ENCODE results near the gene EEPD1.
"Not testable (repeated sequence)": the region's sequence is repeated elsewhere in the genome, so short reads cannot be mapped to it uniquely, and the experiment has no call there.

Gene EEPD1

DNA sequence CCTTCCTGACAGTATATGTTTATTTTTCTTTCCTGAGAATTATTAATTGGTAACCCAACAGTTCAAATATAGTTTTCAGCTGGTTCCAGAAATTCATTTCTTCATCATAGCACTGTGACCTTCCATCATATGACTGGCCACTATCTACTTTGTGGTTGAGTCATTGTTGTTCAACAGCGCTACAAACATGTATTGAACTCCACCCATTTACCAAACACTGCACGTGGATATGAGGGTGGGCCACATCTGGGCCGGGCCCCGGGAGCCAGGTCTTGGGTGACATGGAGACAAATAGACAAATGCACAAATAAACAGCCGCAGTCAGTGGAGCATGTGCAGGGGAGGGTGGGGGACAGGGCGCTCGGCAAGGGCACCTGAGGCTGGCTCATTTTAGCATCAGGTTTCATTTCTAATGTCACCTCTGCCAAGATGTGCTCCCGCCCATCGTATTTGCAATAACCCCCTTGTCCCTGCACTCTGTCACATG is 24.0 kb upstream of the EEPD1 start:
- peak in 1 of 2 experiments; percentile 10 for DNase-seq

DNA sequence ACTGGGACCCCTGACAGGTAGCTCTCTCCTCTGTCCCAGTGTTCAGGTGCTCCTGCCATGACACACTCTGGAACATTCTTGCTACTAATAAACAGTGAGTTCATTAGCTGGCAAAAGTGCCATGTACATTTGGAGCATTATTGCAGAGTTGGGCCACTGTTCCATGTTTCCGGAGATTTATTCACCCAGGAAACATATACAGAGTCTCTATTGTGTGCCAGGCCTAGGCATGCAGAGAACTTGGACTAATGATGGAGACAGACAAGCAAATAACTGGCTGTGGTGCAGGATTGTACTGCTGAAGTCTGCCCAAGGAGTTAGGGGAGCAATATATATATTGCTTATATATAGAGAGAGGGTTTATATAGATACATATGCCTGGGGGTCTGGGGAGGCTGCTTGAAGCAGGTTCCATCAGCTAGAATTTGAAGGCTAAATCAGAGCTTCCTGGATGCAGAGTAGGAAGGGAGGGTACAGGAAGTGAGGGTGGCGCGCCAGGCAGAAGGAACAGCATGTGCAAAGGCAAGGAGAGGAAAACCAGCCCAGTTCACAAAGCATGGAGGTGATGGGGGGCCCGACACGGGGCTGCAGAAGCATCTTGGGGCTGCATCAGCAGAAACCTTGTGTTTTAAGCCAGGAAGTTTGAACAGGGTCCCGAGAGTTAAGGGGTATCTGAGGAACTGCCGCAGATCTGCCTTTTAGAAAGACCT is 22.7 kb upstream of the EEPD1 start:
- no peak for DNase-seq

DNA sequence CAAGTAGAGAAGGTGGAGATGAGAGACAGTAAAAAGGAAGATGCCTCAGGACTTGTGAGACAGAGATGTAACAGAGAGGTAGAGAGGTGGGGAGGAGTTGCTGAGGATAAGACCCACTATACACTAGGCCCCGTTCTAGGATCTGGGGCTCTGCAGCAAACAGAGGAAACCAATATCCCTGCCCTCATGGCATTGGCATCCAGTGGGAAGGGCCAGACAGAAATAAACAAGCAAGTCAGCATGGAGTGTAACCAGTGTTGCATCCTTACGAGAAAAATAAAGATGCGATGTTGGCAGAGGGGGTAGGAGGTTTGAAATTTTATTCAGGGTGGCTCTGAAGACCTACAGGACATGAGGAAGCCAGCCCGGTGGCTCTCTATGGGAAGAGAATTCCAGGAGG is 22.0 kb upstream of the EEPD1 start:
- no peak for DNase-seq

DNA sequence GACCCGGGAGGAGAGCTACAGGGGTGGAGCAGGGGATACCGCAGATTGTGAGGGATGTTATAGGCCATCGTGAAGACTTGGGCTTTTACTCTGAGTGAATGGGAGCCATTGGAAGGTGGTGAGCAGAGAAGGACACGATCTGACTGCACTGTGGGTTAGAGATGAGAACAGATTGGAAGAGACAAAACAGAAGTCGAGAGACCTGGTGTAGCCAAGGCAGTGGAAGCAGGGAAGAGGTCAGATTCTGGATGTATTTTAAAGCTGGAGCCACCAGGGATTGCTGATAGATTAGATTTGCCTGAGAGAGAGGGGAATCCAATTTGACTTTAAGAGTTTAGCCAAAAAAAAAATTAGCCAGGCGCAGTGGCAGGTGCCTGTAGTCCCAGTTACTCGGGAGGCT is 21.6 kb upstream of the EEPD1 start:
- DNase-seq: no peak

DNA sequence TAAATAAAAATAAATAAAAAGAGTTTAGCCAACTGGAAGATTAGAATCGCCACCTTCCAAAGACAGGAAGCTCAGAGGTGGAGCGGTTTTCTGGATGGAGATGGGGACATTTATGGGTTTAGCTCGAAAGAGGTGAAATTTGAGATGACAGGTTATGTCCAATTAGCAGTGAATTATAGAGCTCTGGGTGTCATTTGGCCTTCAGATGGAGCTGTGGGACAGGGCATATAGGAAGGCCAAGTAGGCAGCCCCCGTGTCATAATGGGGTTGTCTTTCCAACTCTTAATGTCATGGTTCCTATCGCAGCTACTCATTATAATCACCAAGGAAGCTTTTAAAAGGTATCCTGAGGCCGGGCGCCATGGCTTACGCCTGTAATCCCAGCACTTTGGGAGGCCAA is 21.0 kb upstream of the EEPD1 start:
- no peak for DNase-seq

DNA sequence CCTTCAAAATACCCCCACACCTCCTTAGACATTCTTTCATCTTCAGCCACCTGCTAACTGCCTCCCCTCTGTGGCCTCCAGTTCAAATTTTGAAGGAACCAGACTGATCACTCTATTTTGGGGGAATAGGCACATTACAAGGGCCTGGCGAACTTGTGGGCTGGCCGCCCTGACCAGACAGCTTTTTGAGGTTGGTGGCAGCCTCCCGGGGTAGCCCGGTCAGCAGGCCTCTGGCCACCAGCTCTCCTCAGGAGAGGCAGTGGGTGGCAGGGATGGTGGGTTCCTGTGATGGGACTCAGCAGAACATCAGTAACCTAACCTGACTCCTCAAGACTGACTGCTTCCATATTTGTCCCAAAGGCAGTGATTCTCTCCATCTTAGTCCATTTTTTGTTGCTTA is 17.4 kb upstream of the EEPD1 start:
- DNase-seq: no peak

DNA sequence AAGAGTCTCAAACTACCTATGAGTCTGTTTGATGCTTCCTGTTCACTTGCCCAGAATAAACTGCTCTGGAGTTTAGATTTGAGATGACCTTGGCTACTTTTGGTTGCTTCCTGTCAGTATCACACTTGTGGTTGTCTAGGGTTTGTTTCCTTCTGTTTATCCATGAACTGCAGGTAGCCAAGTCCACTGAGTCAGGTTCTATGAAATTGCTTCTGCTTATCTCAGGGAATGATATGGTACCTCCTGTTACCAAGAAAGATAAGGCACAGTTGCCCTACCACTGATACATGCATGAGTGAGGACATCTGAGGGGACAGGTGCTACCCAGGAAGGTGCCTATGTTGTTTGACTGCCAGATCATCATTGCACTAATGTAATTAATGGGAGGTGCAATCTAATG is 15.8 kb upstream of the EEPD1 start:
- DNase-seq: no peak

DNA sequence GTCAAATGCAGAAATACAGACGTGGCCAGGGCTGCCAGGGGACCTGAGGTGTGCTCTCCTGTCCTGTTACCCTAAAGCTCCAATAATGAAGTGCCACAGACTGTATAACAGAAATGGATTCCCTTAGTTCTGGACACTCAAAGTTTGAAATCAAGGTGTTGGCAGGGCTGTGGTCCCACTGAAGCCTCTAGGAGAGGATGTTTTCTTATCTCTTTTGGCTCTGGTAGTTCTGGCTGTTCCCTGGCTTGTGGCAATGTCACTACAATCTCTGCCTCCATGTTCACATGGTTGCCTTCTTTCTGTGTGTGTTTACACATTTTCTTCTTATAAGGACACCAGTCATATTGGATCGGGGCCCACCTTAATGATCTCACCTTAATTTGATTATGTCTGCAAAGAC is 15.3 kb upstream of the EEPD1 start:
- DNase-seq: no peak

DNA sequence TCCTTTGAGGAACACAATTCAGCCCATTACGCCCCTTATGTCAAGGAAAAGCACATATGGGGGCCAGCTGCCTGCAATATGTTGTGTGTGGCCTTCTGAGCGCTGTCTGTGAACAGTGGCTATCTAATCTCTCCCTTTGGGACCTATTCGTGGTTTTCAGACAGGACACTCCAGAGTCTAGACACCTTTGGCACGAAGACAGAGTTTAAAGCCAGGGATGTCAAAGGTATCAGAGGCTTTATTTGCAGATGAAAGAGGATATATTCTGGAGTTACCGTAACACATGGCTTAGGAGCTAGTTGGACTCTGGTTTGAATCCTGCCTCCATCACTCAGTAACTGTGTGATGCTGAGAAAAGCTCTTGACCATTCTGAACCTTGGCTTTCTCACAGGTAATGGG is 14.8 kb upstream of the EEPD1 start:
- no peak for DNase-seq

DNA sequence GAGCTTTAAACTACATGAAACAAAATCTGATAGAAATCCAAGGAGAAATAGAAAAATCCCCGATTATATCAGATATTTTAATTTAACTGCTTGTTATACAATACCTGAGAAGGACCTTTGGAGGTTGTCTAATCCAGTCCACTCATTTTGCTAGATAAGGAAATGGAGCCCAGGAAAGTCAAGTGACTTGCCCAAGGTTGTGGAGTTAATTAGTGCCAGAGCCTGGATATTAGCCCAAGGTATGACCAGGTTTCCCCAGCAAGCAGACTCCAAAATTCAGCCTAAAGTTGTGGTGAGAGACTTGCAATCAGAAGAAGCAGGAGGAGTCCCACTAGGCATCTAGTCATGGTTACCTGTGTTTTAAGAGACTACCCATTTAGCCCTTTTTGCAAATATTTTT is 11.7 kb upstream of the EEPD1 start:
- DNase-seq: no peak

DNA sequence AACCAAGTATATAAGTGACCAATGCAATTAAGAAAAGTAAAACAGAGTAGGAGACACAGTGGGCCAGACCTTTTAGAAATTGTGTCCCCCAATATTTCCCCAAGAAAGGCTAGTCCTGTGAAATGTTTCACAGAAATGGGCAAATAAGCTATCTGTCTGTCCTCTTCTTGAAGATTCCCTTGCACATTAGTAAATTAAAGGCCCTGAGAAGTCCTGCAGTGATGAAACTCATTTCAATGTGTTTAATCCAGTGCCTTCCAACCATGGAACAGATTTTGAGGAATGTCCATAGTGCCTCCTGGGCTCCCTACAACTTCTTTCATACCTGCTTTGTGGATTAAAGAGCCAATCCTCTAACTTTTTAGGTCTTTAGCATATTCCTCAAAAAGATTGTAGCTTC is 11.2 kb upstream of the EEPD1 start:
- DNase-seq: no peak

DNA sequence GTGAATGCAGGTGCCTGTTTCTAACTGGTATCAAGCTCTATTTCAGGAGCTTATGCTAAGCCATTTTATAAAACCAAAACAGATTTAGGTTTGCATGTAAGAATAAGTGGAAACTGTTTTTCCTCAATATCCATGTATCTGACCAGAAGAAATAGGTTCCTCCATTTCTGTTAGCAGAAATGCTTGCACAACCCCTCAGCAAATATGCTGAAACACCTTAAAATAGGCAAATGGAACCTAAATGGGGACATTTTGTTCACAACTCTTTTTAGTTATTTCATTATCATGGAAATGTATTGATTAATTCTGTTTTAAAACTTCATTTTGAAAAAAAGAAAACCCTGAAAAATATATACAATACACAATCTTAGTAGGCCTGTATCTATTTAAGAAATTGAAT is 8.9 kb upstream of the EEPD1 start:
- DNase-seq: no peak

DNA sequence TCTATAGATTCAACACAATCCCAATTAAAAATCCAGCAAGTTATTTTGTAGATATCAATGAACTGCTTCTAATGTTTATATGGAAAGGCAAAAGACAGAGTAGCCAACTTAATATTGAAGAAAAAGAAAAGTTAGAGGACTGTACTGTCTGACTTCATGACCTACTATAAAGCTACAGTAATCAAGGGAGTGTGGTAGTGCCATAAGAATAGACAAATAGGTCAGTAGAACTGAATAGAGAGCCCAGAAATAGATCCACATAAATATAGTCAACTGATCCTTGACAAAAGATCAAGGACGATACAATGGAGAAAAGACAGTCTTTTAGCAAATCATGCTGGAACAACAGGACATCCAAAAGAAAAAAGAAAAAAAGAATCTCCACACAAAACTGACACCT is 7.4 kb upstream of the EEPD1 start:
- DNase-seq: no peak

DNA sequence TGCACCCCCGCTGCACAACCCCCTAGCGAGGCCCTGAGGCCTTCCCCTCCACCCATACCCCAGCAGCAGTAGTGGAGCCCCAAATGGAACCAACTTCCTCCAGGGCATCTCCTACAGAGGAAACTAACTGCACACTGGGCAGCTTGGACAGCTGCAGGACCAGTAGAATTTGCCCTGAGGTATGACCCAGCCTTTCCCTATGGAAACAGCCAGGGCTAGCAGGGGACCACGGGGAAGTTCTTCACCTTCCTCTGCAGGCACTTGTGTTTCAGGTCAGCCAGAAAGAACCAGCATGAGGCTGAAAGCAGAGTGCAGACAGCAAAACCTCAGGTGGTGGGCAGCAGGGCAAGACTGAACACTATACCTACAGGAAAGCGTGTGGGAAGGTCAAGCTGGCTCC is 5.7 kb upstream of the EEPD1 start:
- DNase-seq: no peak

DNA sequence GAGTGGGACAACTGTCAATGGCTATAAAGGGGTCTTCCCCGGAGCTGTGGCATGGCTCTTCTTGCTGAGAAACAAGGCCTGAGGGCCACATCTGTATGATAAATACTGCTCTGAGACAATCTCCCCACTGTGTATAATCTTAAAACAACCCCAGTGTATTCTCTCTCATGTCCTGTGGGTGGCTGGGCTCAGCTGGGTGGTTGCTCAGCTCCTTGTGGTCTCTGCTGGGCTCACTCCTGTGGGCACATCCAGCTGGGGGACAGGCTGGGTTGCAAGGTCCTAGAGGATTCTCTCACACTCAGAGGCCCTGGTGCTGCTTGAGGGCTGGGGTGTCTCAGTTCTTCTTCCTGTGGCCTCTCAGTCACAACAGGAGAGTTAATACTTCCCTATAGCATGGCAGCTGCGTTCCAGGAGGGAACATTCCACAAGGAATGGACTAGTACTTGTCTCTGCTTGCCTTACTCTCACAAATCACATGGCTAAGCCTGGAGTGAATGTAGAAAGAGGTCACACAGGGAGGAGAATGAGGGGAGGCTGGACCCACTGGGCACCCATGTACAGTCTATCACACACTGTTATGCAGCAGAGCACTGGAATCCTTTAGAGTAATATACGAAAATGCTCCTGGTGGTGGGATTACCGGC is 4.5 kb upstream of the EEPD1 start:
- no peak for DNase-seq

DNA sequence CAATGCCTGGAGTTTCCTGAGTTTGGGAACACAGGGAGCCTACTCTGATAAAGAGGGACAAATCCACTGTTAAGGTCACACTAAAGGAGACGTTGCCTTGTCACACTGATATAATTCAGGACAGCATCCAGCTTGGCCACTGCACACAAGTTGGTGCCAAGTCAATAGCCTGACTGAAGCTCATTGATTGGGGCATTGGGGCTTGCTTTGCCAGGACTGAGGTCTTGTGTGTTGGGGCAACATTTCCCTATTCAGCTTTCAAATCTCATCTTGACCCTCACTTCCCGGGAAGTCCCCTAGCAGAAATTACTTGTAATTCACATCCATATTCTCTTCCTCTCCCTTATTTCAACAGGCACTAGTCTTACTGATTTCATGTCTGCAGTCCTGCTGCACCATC is 3.8 kb upstream of the EEPD1 start:
- DNase-seq: not testable (repeated sequence)

DNA sequence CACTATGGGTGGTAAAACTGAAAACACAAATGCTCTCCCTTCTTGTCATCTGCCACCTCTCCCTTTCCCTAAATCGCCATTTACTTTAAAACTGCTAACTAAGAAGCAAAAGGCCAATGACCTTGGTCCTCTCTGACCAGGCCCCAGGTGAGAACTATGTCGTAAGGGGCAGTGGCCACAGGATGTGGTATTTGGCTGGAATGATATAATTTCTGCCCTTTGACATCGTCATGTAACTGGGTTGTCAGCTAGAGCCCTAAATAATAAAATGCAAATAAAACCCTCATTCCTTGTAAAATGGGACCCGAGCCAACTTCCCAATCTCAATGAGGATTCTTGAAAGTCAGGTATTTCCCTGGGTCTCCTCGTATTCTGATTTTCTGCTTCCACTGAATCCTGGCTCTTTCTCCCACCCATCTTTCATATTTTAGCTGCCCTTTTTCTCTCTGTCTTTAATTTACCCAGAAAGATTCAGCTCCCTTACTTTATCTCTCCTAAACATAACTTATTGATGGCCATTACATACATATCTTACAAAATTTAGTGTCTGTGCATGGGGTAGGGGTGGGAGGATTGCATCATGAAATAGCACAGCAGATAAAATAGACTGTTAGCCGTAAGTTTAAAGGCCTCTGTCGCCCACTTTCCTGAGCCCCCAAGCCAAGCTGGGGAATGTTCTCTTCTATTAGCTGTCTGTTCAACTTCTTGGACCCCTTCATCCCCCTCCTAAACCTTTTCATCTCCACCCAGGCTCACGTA is 3.2 kb upstream of the EEPD1 start:
- no peak for DNase-seq

DNA sequence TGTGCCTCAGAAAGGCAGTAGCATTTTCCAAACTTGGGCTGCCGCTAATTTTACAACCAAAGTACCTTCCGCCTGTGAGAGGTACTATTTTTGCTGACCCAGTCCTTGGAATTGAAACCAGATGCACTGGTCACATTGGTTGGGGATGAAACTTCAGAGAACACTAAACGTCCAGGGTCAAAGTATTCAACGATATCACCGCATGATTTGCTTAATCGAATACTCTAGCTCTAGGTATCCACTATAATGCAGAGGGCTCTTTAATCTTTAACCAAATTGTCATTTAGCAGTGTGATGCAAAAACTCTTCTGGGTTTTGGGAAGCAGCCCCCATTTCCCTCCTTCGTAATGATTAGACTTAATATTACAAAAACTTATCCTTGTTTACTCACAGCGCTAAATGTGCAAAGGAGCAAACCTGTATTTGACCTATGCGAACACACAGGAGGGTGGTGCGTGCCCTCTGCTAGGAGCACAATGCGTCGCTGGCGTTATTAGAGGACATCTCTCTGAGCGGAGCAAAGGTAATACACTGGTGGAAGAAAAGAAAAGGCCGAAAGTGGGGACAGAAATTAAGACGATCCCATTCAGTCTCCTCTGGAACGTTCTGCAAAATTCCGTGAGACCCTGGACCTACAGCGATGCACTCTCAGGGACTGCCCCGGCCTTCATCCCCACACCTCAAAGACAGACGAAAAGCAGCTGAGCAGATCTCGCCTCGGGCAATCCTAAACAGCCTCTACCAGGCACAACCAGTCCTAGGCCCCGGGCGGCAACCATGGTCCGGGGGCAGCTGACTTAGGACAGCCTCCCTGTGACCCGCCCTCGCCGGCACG is 916 bp upstream of the EEPD1 start:
- DNase-seq: no peak

DNA sequence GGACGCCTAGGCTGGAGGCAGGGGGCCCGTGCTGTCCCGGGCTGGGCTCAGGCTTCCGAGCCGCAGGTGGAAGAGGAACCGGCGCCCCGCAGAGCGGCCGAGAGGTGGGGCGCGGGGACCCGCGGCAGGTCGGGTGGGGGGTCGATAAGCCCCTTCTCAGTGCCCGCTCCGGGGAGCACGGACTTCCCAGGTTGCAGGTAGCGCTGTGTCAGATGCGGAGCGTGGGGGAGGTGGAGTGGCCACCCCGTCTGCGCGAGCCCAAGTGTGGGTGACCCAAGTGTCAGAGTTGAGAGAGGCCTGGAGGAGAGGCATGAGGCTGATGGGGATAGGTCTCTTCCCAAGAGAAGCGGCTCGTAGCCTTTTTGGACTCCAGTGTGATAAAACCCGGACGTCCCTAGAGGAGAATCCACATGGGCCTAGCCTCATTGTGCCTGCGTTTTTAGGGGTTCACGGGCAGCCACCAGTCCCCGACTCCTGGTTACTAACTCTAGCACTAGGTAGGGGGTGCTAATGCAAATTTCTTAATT is 580 bp downstream of the EEPD1 start:
- no peak for DNase-seq

DNA sequence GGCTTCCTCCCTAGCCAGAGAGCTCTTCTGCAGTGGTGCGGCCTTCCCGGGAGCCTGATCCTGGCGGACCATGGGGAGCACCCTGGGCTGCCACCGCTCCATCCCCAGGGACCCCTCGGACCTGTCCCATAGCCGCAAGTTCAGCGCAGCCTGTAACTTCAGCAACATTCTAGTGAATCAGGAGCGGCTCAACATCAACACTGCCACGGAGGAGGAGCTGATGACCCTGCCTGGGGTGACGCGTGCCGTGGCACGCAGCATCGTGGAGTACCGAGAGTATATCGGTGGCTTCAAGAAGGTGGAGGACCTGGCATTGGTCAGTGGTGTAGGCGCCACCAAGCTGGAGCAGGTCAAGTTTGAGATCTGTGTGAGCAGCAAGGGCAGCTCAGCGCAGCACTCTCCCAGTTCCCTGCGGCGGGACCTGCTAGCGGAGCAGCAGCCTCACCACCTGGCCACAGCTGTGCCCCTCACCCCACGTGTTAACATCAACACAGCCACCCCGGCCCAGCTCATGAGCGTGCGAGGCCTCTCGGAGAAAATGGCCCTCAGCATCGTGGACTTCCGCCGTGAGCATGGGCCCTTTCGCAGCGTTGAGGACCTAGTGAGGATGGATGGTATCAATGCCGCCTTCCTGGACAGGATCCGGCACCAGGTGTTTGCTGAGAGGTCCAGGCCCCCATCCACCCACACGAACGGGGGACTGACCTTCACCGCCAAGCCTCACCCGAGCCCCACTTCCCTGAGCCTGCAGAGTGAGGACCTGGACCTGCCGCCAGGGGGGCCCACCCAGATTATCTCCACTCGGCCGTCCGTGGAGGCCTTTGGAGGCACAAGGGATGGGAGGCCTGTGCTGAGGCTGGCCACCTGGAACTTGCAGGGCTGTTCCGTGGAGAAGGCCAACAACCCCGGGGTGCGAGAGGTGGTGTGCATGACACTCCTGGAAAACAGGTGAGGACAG is 1.5 kb downstream of the EEPD1 start:
- no peak for DNase-seq

DNA sequence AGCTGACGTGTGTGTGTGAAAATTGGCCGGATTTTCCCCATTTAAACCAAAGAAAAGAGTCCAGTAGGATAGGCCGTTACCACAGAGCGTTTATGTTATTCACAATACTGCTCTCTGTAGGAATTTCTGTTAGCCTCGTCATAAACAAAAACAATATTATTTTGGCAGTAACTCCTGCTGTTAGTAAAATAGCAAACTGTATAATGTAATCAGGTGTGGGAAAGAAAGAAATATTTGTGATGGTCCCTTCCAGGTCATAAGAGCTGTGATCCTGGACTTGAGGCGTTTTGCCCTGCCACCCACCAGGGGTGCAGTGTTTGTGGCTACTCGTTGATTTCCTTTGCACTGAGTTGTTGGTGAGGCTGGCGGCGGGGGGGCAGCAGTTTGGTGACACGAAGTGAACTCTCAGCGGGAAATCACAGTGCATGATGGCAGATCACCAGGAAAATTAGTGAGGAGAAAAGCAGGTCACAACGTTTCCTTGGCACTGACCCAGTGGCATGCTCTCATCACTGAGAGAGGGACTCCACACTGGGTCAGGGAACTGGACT is 2.8 kb downstream of the EEPD1 start:
- no peak for DNase-seq

All from SHP77 (cell line).